K562 (cell line): ENCODE measurements around the gene PI4KA.

Source experiments
- CBX2 ChIP-seq: fragments of 200-600 bp; sonication (generic); IDR thresholded peaks from one replicate; pipeline ENCODE4 v1.6.1; 2012; ENCODE audit warnings: mild to moderate bottlenecking, low read length, inconsistent platforms; ENCODE audit not compliant: insufficient read depth, poor library complexity, severe bottlenecking
- FOXJ3 ChIP-seq: sonication (generic); formaldehyde crosslinking; IDR thresholded peaks from 2 replicates; pipeline ENCODE4 v1.4.0; 2020; ENCODE audit warnings: mild to moderate bottlenecking, missing genetic modification reagents
- JUNB ChIP-seq: fragments of 450-650 bp; formaldehyde crosslinking; conservative IDR thresholded peaks from 2 replicates; pipeline ENCODE4 v1.4.0; 2020; ENCODE audit warnings: mild to moderate bottlenecking
- NFATC3 ChIP-seq: fragments of 450-650 bp; IDR thresholded peaks from 2 replicates; pipeline ENCODE4 v1.6.1; 2017; ENCODE audit warnings: mild to moderate bottlenecking
- OTX1 ChIP-seq: fragments of 450-650 bp; formaldehyde crosslinking; IDR thresholded peaks from 2 replicates; pipeline ENCODE4 v1.4.0; 2022; ENCODE audit warnings: mild to moderate bottlenecking
- PHB ChIP-seq: fragments of 250-450 bp; sonication (Bioruptor Pico); IDR thresholded peaks from 2 replicates; pipeline ENCODE4 v1.5.0; 2021
- RFX5 ChIP-seq: IDR thresholded peaks from 2 replicates; pipeline ENCODE4 v1.6.1; 2011; ENCODE audit warnings: low read depth, mild to moderate bottlenecking, improper control_type of control experiment, low read length
- SPI1 ChIP-seq: IDR thresholded peaks from 2 replicates; pipeline ENCODE4 v1.6.1; 2011; ENCODE audit warnings: low read depth, low read length, control low read depth, borderline replicate concordance
- ZFP30 ChIP-seq: fragments of 250-450 bp; sonication (Bioruptor Pico); IDR thresholded peaks from 2 replicates; pipeline ENCODE4 v1.8.0; 2022; ENCODE audit warnings: moderate library complexity, mild to moderate bottlenecking, inconsistent platforms, borderline replicate concordance
- ZNF174 ChIP-seq: fragments of 250-450 bp; sonication (Bioruptor Pico); IDR thresholded peaks from 2 replicates; pipeline ENCODE4 v1.4.0; 2020; ENCODE audit warnings: mild to moderate bottlenecking
- TF ChIP-seq, protein P1 (sequence below): fragments of 250-450 bp; sonication (Bioruptor Pico); IDR thresholded peaks from 2 replicates; pipeline ENCODE4 v1.4.0; 2020; ENCODE audit warnings: mild to moderate bottlenecking
- TF ChIP-seq, protein P2 (sequence below), 2 experiments: fragments of 450-650 bp; IDR thresholded peaks; 2 replicates each; pipeline ENCODE4 v1.6.1; 2016; ENCODE audit warnings: mild to moderate bottlenecking in 2 of 2, borderline replicate concordance in 1 of 2, low read depth in 1 of 2, moderate library complexity in 1 of 2
- TF ChIP-seq, protein P3 (sequence below), 3 experiments: IDR thresholded peaks in 2 of 3; conservative IDR thresholded peaks in 1 of 3; 2 replicates each; pipeline ENCODE4 v1.5.1; 2011 to 2012; ENCODE audit warnings: low read length in 3 of 3, mild to moderate bottlenecking in 3 of 3, control low read depth in 2 of 3, improper control_type of control experiment in 1 of 3, inconsistent platforms in 1 of 3, low read depth in 1 of 3, mixed read lengths in 1 of 3, moderate library complexity in 1 of 3; ENCODE audit not compliant: insufficient read depth in 2 of 3
- TF ChIP-seq, protein P4 (sequence below): sonication (generic); formaldehyde crosslinking; IDR thresholded peaks from 2 replicates; pipeline ENCODE4 v1.8.1; 2023; ENCODE audit warnings: mild to moderate bottlenecking, missing genetic modification reagents

DNA sequence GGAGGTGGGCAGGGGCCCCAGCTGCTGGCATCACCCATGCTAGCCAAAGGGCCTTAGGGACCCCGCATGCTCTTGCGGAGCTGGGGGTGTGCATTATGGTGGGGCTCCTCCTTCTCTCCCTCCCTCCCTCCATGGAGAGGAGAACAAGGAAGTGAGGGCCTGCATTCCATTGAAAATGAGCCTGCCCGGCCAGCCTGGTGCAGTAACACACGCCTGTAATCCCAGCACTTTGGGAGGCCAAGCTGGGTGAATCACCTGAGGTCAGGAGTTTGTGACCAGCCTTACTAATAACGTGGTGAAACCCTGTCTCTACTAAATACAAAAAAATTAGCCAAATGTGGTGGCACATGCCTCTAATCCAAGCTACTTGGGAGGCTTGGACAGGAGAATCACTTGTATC is 22.6 kb upstream of the PI4KA start:
- TF ChIP-seq RFX5 (no peak), ZFP30 (CRISPR knock-in tag) (no peak), CBX2 (no peak), FOXJ3 (no peak), JUNB (no peak), ZNF174 (no peak), SPI1 (no peak), OTX1 (CRISPR knock-in tag) (no peak), PHB (CRISPR knock-in tag) (no peak), NFATC3 (no peak)
- TF ChIP-seq, protein P1, sequence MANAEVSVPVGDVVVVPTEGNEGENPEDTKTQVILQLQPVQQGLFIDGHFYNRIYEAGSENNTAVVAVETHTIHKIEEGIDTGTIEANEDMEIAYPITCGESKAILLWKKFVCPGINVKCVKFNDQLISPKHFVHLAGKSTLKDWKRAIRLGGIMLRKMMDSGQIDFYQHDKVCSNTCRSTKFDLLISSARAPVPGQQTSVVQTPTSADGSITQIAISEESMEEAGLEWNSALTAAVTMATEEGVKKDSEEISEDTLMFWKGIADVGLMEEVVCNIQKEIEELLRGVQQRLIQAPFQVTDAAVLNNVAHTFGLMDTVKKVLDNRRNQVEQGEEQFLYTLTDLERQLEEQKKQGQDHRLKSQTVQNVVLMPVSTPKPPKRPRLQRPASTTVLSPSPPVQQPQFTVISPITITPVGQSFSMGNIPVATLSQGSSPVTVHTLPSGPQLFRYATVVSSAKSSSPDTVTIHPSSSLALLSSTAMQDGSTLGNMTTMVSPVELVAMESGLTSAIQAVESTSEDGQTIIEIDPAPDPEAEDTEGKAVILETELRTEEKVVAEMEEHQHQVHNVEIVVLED (CRISPR knock-in tag): no peak
- TF ChIP-seq, protein P2, sequence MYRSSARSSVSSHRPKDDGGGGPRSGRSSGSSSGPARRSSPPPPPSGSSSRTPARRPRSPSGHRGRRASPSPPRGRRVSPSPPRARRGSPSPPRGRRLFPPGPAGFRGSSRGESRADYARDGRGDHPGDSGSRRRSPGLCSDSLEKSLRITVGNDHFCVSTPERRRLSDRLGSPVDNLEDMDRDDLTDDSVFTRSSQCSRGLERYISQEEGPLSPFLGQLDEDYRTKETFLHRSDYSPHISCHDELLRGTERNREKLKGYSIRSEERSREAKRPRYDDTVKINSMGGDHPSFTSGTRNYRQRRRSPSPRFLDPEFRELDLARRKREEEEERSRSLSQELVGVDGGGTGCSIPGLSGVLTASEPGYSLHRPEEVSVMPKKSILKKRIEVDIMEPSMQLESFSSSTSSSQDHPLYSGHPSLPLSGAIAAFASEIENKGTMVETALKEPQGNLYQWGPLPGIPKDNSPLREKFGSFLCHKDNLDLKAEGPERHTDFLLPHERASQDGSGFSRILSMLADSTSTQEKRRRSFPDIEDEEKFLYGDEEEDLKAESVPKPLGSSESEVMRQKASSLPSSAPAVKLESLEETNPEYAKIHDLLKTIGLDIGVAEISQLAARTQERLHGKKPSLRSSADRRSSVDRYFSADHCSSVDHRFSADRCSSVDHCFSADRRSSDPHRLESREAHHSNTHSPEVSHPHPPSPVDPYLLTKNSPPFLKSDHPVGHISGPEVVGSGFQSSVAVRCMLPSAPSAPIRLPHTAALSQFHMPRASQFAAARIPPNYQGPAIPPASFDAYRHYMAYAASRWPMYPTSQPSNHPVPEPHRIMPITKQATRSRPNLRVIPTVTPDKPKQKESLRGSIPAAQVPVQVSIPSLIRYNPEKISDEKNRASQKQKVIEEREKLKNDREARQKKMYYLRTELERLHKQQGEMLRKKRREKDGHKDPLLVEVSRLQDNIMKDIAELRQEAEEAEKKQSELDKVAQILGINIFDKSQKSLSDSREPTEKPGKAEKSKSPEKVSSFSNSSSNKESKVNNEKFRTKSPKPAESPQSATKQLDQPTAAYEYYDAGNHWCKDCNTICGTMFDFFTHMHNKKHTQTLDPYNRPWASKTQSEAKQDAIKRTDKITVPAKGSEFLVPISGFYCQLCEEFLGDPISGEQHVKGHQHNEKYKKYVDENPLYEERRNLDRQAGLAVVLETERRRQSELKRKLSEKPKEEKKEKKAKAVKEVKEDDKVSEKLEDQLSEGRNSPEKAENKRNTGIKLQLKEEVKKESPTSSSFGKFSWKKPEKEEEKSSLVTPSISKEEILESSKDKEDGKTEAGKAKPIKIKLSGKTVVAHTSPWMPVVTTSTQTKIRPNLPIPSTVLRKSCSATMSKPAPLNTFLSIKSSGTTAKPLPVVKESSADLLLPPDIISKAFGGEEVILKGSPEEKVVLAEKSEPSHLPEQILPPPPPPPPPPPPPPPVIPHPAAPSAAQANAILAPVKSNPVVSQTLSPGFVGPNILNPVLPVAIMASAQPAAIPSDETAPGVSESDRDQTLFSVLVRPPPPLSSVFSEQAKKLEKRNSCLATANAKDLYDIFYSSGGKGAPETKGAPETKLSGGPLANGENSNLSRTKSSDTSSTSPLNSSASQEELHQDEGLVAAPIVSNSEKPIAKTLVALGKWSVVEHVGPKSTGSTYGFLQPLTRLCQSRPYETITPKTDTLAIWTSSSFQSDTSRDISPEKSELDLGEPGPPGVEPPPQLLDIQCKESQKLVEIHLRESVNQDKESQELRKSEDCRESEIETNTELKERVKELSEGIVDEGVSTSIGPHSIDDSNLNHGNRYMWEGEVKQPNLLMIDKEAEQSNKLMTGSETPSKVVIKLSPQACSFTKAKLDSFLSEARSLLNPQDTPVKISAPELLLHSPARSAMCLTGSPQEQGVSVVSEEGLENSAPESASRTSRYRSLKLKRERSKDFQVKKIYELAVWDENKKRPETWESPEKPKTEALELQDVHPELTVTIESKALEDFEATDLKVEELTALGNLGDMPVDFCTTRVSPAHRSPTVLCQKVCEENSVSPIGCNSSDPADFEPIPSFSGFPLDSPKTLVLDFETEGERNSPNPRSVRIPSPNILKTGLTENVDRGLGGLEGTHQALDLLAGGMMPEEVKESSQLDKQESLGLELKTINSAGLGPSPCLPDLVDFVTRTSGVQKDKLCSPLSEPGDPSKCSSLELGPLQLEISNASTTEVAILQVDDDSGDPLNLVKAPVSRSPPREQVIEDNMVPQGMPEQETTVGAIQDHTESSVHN (IDR thresholded peaks at IDR 0.05; ENCODE audit: borderline replicate concordance in 1 of 2, low read depth in 1 of 2): no peak
- TF ChIP-seq, protein P3, sequence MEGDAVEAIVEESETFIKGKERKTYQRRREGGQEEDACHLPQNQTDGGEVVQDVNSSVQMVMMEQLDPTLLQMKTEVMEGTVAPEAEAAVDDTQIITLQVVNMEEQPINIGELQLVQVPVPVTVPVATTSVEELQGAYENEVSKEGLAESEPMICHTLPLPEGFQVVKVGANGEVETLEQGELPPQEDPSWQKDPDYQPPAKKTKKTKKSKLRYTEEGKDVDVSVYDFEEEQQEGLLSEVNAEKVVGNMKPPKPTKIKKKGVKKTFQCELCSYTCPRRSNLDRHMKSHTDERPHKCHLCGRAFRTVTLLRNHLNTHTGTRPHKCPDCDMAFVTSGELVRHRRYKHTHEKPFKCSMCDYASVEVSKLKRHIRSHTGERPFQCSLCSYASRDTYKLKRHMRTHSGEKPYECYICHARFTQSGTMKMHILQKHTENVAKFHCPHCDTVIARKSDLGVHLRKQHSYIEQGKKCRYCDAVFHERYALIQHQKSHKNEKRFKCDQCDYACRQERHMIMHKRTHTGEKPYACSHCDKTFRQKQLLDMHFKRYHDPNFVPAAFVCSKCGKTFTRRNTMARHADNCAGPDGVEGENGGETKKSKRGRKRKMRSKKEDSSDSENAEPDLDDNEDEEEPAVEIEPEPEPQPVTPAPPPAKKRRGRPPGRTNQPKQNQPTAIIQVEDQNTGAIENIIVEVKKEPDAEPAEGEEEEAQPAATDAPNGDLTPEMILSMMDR (IDR thresholded peaks at IDR 0.05 in 2 of 3, conservative IDR thresholded peaks at IDR 0.05 in 1 of 3; ENCODE audit: insufficient read depth in 2 of 3, low read depth in 1 of 3, low read length in 3 of 3): no peak
- TF ChIP-seq, protein P4, sequence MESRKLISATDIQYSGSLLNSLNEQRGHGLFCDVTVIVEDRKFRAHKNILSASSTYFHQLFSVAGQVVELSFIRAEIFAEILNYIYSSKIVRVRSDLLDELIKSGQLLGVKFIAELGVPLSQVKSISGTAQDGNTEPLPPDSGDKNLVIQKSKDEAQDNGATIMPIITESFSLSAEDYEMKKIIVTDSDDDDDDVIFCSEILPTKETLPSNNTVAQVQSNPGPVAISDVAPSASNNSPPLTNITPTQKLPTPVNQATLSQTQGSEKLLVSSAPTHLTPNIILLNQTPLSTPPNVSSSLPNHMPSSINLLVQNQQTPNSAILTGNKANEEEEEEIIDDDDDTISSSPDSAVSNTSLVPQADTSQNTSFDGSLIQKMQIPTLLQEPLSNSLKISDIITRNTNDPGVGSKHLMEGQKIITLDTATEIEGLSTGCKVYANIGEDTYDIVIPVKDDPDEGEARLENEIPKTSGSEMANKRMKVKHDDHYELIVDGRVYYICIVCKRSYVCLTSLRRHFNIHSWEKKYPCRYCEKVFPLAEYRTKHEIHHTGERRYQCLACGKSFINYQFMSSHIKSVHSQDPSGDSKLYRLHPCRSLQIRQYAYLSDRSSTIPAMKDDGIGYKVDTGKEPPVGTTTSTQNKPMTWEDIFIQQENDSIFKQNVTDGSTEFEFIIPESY: no peak
